Measurements from ENCODE around the gene PCDHA4.
A peak's percentile ranks its signal among the peaks of the same experiment; 100 is the strongest.
"Not testable (repeated sequence)": the region's sequence is repeated elsewhere in the genome, so short reads cannot be mapped to it uniquely, and the experiment has no call there.

PCDHA4 gene

DNA sequence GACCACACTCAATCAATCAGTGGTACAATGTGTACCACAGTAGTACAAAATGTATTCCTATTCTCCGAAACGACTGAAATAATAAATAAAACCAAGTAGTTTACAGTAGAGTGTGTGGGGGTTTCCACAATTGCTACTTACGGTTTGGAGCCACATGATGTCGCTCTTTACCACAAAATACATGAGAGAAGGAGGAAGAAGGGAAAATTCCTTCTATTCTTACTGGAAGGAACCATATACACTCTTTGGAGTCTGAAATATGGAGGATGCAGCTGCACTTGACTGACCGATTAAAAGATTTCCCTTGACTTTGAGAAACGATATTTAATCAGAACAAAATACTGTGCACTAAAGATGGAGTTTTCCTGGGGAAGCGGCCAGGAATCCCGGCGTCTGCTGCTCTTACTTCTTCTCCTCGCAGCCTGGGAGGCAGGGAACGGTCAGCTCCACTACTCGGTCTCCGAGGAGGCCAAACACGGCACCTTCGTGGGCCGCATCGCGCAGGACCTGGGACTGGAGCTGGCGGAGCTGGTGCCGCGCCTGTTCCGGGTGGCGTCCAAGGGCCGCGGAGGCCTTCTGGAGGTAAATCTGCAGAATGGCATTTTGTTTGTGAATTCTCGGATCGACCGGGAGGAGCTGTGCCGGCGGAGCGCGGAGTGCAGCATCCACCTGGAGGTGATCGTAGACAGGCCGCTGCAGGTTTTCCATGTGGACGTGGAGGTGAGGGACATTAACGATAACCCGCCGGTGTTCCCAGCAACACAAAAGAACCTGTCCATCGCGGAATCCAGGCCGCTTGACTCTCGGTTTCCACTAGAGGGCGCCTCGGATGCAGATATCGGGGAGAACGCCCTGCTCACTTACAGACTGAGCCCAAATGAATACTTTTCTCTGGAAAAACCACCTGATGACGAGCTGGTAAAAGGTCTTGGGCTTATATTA is at the start of gene PCDHA4:
TSS of gene PCDHA4 (plus strand) at position 235 of the 942 bp plus-strand sequence.
- DNase-seq (ENCODE audit: low spot score) = peak; percentile 61

DNA sequence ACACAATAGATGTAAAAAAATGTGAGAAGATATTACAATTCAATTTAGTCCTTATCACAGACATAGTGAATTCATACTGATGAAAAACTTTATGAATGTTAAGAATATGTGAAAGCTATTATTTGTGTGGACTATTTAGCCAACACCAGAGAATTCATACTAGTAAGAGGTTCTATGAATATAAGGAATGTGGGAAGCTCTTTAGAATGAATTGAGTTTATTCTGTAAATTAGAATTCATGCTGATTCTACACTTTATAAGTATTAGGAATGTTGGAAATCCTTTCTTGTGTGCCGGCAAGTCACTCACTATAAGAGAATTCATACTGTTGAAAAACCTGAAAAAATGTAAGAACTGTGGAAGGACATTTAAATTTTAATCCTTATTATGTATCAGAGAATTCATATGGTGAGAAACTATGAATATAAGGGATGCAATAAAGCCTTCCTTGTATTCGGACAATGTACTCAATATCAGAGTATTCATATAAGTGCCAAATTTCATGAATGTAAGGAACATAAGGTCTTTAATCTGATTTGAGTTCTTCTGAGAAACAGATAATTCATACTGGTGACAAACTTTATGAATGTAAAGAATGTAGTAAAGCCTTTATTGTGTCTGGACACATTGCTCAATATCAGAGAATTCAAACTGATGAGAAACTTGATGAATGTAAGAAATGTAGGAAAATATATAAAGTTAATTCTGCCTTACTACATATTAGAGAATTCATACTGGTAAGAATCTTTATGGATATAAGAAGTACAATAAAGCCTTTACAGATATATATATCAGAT is 42.5 kb upstream of the PCDHA4 start:
- DNase-seq (ENCODE audit: low spot score) = no peak

DNA sequence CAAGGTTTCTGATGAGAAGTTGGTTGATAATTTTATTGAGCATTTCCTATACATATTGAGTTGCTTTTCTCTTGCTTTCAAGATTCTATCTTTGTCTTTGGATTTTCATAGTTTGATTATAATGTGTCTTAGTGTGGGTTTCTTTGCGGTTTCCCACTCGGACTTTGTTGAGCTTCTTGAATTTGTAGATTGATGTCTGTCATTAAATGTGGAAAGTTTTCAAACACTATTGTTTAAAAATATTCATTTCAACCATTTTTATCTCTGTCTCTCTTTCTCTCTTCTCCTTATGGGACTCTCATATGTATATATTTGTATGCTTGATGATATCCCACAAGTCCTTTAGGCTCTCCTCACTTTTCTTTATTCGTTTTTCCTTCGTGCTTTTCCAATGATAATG is 39.4 kb upstream of the PCDHA4 start:
- DNase-seq (ENCODE audit: low spot score) = no peak

- no peak for DNase-seq (ENCODE audit: low spot score)
These were observed 26.4 kb upstream of the PCDHA4 start for GRCh38 chr5:140780512-140780911.

DNA sequence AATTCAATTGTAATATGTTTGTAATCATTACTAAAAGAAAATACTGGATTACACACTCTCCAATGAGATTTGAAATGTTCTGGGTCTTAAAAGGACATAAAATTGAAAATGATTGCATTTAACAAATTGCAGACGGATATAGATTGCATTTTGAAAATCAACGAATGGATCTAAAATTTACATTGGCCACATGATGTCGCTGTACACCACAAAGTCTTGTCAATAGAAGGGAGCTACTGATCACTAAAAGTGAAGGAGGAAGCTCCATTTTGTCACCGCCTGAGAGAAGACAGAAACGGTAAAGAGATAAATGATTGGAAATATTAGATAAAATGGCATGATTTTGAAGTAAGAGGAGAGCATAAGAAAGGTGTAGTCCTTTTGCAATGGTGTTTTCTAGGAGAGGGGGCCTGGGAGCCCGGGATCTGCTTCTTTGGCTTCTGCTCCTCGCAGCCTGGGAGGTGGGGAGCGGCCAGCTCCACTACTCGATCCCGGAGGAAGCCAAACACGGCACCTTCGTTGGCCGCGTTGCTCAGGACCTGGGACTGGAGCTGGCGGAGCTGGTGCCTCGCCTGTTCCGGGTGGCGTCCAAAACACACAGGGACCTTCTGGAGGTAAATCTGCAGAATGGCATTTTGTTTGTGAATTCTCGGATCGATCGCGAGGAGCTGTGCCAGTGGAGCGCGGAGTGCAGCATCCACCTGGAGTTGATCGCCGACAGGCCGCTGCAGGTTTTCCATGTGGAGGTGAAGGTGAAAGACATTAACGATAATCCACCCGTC is 20.8 kb upstream of the PCDHA4 start, which contains the start of gene PCDHA1:
TSS of gene PCDHA1 (plus strand) at position 236 of the 782 bp plus-strand sequence.
- no peak for DNase-seq (ENCODE audit: low spot score)

DNA sequence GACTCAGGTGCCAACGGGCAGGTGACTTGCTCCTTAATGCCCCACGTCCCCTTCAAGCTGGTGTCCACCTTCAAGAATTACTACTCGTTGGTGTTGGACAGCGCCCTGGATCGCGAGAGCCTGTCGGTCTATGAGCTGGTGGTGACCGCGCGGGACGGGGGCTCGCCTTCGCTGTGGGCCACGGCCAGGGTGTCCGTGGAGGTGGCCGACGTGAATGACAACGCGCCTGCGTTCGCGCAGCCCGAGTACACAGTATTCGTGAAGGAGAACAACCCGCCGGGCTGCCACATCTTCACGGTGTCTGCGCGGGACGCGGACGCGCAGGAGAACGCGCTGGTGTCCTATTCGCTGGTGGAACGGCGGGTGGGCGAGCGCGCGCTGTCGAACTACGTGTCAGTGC is 19.4 kb upstream of the PCDHA4 start:
- not testable (repeated sequence) for DNase-seq (ENCODE audit: low spot score)

DNA sequence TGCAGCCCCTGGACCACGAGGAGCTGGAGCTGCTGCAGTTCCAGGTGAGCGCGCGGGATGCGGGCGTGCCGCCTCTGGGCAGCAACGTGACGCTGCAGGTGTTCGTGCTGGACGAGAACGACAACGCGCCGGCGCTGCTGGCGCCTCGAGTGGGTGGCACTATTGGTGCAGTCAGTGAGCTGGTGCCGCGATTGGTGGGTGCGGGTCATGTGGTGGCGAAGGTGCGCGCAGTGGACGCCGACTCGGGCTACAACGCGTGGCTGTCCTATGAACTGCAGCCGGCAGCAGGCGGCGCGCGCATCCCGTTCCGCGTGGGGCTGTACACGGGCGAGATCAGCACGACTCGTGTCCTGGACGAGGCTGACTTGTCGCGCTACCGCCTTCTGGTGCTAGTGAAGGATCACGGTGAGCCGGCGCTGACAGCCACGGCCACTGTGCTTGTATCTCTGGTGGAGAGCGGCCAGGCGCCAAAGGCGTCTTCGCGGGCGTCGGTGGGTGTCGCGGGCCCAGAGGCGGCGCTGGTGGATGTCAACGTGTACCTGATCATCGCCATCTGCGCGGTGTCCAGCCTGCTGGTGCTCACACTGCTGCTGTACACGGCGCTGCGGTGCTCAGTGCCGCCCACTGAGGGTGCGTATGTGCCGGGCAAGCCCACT is 18.9 kb upstream of the PCDHA4 start:
- DNase-seq (ENCODE audit: low spot score) = not testable (repeated sequence)

GRCh38 chr5:140791089-140791488 is 15.8 kb upstream of the PCDHA4 start:
- no peak for DNase-seq (ENCODE audit: low spot score)

DNA sequence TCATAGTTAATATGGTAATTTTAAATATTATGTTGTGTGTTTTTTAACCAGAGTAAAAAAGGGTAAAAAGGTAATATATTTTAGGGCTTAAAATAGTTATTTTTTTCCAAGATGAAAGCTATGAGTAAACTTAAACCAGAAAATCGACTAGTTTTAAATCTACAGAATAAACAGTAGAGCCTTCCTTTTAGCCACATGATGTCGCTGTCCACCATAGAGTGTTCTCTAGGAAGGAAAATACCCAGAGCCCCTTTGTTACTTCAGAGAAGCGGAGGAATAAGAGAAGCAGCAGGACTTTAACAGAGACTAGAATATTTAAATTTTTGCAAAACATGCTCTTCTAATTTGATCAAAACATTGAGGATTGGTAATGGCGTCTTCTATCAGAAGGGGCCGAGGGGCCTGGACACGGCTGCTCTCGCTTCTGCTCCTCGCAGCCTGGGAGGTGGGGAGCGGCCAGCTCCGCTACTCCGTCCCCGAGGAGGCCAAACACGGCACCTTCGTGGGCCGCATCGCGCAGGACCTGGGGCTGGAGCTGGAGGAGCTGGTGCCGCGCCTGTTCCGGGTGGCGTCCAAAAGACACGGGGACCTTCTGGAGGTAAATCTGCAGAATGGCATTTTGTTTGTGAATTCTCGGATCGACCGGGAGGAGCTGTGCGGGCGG is 12.1 kb upstream of the PCDHA4 start, which contains the start of gene PCDHA2:
TSS of gene PCDHA2 (plus strand) at position 258 of the 664 bp plus-strand sequence.
- DNase-seq (ENCODE audit: low spot score) = peak; percentile 17

DNA sequence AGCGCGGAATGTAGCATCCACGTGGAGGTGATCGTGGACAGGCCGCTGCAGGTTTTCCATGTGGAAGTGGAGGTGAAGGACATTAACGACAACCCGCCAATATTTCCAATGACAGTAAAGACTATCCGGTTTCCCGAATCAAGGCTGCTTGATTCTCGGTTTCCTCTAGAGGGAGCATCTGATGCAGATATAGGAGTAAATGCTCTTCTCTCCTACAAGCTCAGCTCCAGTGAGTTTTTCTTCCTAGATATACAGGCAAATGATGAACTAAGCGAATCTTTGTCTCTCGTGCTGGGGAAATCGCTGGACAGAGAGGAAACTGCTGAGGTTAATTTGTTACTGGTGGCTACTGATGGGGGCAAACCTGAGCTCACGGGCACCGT is 11.6 kb upstream of the PCDHA4 start:
- DNase-seq (ENCODE audit: low spot score) = peak; percentile 41

DNA sequence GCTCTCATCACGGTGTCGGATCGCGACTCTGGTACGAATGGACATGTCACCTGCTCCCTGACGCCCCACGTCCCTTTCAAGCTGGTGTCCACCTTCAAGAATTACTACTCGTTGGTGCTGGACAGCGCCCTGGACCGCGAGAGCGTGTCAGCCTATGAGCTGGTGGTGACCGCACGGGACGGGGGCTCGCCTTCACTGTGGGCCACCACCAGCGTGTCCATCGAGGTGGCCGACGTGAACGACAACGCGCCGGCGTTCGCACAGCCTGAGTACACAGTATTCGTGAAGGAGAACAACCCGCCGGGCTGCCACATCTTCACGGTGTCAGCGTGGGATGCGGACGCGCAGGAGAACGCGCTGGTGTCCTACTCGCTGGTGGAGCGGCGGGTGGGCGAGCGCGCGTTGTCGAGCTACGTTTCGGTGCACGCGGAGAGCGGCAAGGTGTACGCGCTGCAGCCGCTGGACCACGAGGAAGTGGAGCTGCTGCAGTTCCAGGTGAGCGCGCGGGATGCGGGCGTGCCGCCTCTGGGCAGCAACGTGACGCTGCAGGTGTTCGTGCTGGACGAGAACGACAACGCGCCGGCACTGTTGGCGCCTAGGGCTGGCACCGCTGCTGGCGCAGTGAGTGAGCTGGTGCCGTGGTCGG is 10.7 kb upstream of the PCDHA4 start:
- not testable (repeated sequence) for DNase-seq (ENCODE audit: low spot score)

GRCh38 chr5:140796718-140797095 is 10.2 kb upstream of the PCDHA4 start:
- no peak for DNase-seq (ENCODE audit: low spot score)

DNA sequence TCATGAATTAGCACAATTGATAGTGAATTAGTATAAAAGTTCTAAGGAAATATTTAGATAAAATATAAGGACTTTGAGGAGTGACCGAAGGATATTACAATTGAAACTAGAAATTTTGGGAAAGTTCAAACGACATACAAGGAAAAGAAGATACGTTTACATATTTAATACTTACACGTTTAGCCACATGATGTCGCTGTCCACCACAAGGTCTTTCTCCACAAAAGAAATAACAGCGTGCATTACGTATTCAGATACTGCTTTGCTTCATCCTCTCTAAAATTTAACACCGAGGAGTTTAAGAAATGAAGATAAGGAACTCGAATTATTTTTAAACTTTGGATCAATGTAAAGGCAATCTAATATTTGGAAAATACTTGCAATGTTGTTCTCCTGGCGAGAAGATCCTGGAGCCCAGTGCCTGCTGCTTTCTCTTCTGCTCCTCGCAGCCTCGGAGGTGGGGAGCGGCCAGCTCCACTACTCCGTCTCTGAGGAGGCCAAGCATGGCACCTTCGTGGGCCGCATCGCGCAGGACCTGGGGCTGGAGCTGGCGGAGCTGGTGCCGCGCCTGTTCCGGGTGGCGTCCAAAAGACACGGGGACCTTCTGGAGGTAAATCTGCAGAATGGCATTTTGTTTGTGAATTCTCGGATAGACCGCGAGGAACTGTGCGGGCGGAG is 5.9 kb upstream of the PCDHA4 start, which contains the start of gene PCDHA3:
TSS of gene PCDHA3 (plus strand) at position 242 of the 678 bp plus-strand sequence.
- DNase-seq (ENCODE audit: low spot score) = no peak

- no peak for DNase-seq (ENCODE audit: low spot score)
These were observed 5.4 kb upstream of the PCDHA4 start for GRCh38 chr5:140801494-140801841.

- DNase-seq (ENCODE audit: low spot score) = not testable (repeated sequence)
These were observed 4.5 kb upstream of the PCDHA4 start for GRCh38 chr5:140802381-140802780.

GRCh38 chr5:140802781-140803271 is 4.0 kb upstream of the PCDHA4 start:
- DNase-seq (ENCODE audit: low spot score) = no peak

DNA sequence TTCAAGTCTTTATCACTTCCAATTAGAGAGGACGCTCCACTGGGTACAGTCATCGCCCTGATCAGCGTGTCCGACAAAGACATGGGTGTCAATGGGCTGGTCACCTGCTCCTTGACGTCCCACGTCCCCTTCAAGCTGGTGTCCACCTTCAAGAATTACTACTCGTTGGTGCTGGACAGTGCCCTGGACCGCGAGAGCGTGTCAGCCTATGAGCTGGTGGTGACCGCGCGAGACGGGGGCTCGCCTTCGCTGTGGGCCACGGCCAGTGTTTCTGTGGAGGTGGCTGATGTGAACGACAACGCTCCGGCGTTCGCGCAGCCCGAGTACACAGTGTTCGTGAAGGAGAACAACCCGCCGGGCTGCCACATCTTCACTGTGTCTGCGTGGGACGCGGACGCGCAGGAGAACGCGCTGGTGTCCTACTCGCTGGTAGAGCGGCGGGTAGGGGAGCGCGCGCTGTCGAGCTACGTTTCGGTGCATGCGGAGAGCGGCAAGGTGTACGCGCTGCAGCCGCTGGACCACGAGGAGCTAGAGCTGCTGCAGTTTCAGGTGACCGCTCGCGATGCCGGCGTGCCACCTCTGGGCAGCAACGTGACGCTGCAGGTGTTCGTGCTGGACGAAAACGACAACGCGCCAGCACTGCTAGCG is 1.5 kb downstream of the PCDHA4 start:
- not testable (repeated sequence) for DNase-seq (ENCODE audit: low spot score)

DNA sequence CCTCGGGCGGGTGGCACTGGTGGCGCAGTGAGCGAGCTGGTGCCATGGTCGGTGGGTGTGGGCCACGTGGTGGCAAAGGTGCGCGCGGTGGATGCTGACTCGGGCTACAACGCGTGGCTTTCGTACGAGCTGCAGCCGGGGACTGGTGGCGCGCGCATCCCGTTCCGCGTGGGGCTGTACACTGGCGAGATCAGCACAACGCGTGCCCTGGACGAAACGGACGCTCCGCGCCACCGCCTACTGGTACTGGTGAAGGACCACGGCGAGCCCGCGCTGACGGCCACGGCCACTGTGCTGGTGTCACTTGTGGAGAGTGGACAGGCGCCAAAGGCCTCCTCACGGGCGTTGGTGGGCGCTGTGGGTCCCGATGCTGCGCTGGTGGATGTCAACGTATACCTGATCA is 2.0 kb downstream of the PCDHA4 start:
- no peak for DNase-seq (ENCODE audit: low spot score)
